Activated gamma-delta T cell (primary cell): ENCODE data around the gene NCF1.
"Not testable (repeated sequence)": the region's sequence is repeated elsewhere in the genome, so short reads cannot be mapped to it uniquely, and the experiment has no call there.

ENCODE experiments used
- DNase-seq: peaks from one replicate; lab custom pipeline; 2025; lab: John Stamatoyannopoulos, UW
- total RNA-seq, 2 donors: gene quantifications; one replicate each; lab custom pipeline; 2026; lab: John Stamatoyannopoulos, UW

The NCF1 gene
- 1.1 to 2.0 reads per million in 2 donors for total RNA-seq

DNA sequence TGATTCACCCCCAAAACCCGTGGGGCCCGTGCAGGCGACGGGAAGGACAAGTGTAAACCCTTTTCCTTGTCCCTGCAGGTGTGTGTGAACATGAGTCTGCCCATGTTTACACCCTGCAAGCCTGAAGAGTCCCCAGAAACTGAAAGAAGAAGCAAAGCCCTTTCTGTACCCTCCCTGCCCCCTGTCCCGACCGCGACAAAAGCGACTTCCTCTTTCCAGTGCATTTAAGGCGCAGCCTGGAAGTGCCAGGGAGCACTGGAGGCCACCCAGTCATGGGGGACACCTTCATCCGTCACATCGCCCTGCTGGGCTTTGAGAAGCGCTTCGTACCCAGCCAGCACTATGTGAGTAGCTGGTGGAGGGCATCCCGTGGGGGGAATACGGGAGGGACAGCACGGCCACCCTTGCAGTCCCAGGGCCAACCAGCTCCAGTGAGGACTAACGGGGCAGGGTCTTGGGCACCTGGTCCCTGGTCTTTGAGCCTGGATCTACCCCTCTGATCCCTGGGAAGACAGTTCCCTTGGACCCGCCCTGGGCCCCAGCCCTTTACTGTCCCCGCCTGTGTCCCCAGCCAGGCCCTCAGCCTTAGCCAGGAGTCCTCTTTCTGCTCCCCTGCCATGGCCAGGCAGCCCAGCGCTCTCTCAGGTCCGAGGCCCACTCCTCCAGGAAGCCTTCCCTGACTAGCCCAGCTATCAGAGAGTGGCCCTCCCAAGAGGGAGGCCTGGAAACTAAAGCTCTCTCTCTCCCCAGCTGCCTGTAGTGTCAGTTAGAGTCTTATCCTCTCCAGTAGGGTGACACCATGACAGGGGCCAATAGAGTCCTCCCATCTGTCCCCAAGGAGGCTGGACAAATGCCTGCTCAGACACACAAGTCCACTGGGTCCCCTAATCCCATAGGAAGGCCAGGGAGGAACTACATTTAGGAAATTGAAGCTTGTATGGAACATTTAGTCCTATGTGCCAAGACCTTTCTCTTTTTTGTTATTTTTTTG lies at the start of gene NCF1:
Gene NCF1 (plus strand): TSS at position 252 of the 991 bp plus-strand sequence. CDS start 21 bp downstream, at position 273.
- not testable (repeated sequence) for DNase-seq

DNA sequence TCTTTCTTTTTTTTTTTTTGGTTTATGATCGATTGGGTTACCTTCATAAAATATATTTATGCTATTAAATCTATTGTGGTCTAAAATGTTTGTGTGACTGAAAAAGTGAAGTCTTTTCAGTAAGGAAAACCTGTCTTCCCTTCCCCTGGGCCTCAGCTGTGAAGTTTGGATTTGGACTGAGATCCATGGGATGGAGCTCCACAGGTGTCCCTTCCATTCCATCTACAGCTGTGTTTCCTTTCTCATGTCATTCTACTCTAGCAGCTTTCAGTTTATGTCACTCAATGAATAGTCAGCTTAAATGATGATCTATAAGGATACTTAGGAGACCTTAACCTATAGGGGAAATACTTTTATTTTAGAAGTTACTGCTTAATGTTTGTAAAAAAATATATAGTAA lies 48.0 kb upstream of the NCF1 start:
- no peak for DNase-seq

DNA sequence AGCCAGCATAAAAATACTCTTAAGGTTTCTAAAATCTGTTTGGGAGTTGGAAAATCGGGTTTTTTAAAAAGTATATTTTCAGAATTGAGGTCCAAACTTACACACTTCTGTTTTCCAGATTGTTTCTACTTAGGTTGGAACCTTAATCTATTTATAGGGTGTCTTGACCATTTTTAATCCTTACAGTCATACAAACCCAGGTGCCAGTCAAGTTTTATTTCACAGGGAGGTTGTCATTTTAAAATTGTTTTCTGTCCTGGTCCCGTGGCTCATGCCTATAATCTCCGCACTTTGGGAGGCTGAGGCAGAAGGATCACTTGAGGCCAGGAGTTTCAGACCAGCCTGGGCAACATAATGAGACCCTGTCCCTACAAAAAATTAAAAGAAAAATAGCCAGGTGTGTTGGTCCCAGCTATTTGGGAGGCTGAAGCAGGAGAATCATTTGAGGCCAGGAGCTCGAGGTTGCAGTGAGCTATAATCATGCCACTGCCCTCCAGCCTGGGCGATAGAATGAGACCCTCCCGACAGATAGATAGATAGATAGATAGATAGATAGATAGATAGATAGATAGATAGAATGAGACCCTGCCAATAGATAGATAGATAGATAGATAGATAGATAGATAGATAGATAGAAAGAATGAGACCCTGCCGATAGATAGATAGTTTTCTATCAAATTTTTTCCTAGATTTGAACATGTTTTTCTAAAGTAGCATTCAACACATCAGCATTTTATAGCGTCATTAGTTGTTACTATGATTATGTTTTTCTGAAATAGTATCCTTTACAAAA lies 47.3 kb upstream of the NCF1 start:
- DNase-seq, result no peak

- not testable (repeated sequence) for DNase-seq
Observed at GRCh38 chr7:74728686-74729085, 45.1 kb upstream of the NCF1 start.

- DNase-seq, result not testable (repeated sequence)
Observed at GRCh38 chr7:74730186-74730585, 43.6 kb upstream of the NCF1 start.

DNA sequence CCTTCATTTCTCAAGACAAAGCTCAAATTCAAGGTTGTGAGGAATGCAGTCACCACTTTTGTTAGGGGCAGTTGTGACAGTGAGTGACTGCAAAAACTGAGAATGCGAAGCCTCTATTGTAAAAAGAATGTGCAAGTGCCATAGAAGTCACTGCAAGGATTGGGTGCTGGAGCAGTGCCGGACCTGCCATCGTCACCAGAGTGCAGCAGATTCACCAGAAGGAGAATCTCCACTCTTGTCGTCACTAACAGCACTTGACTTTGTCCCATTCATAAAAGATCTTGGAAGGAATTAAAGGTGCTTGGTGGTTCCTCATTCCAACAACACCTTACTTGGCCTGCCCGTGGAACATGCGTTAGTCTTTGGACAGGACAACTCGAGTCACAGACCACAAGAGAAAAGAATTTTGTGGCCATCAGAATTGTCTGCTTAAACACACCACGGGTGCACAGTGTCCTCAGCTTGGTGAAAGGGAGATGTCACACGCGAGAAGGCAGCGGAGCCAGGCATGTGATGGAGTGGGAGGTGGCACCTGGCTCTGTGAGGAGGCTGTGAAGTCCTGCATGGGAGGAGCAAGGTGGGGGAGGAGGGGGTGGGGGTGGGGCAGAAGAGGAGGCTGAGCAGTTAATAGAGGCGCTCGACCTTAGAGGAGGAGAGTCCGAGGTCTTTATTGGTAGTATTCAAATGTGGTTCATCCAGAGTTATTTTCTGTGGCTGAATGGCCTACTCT lies 33.7 kb upstream of the NCF1 start:
- DNase-seq, result not testable (repeated sequence)

DNA sequence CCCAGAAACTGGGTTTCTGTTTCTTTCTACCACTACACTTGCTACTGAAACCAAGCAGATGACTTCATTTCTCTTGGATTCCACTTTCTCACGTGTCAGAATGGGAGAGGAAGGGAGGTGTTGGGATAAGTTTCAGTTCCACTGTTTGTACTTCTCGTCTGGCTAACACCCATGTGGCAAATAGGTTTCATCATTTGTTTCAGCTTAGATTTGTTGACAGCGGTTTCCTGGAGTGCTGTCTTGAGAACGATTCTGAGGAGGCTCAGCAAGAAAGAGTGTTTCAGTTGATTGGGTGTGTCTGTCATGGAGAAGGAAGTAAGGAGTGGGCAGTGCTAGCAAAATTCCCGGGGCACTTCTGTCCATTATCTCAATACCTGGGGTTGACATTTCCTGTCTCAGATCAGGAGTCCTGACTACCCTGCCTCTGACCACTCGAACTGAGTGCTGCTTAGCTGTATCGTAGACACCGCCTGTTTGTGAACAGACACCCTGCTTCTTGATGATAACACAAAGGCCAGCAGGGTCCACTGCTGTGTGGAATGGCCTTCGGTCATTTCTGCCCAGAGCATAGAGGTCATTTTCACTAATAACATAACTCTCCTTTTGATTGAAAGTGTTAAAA lies 29.8 kb upstream of the NCF1 start:
- DNase-seq, result not testable (repeated sequence)

DNA sequence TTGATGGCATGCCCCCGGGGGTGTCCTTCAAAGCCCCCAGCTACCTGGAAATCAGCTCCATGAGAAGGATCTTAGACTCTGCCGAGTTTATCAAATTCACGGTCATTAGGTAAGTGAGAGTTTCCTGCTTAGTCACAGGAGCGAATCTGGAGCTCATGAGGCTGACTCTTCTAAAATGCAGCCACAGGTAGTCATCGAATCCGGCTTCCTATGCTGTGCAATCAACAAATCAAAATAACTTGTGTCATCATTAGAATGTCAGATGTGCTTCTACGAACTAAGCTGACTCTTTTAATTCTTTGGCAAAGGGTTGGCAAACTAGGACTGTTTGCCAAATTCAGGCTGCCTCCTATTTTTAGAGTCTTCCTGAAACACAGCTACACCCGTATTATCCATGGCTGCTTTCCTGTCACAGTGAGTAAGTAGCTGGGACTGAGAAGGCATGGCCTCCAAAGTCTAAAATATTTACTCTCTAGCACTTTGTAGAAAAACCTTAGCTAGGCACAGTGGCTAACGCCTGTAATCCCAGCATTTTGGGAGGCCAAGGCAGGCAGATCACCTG lies 19.8 kb upstream of the NCF1 start:
- not testable (repeated sequence) for DNase-seq

GRCh38 chr7:74756673-74757072 lies 17.1 kb upstream of the NCF1 start:
- not testable (repeated sequence) for DNase-seq

- DNase-seq, result not testable (repeated sequence)
Observed at GRCh38 chr7:74758268-74758667, 15.5 kb upstream of the NCF1 start.

DNA sequence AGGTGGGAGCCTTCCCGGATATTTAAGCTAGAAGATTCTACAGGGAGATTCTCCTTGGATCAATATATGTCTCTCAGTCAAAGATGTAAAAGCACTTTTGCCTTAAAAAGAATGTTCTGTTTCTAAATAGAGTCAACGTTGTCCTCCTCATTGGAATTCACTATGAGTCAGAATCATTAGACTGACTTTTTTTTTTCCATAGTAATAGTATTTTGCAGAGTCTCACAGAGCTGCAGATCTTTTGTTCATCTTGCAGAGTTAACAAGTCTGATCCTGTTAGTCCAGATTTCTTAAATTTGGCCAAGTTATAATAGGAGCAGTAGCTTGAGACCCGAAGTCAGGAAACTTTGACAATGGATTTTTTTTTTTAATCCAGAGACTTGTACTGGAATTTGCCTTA lies 14.8 kb upstream of the NCF1 start:
- not testable (repeated sequence) for DNase-seq

DNA sequence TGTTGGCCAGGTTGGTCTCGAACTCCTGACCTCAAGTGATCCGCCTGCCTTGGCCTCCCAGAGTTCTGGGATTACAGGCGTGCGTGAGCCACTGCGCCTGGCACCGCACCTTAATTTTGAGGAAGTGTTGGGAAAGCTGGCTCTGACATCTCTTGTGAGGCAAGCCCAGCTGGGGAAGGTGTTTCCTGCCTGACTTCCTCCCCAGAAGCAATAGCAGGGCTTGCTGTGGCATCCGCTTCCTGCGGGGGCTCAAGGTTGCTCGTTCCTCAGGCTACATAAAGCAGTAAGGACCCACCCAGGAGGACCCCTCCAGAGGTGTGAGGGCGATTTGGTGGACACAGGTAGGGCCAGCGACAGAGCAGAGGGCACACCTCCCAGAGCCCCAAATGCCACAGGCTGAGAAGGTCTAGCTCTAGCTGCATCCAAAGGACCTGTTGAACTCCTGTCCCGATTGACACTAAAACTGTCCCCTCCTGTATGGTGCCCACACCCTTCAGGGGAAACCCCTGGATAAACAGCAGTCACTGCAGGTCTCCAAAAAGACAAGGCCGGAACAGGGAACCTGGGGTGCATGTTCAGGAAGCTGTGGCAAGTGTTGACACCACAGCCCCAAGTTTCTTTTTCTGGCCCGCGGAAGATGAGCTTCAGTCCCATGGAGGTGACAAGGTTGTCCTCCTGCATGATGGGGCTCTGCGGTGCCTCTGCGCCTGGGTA lies 8.4 kb upstream of the NCF1 start:
- not testable (repeated sequence) for DNase-seq

GRCh38 chr7:74766509-74766908 lies 7.3 kb upstream of the NCF1 start:
- DNase-seq, result not testable (repeated sequence)

GRCh38 chr7:74766991-74767390 lies 6.8 kb upstream of the NCF1 start:
- not testable (repeated sequence) for DNase-seq

- not testable (repeated sequence) for DNase-seq
Observed at GRCh38 chr7:74770062-74770461, 3.7 kb upstream of the NCF1 start.

DNA sequence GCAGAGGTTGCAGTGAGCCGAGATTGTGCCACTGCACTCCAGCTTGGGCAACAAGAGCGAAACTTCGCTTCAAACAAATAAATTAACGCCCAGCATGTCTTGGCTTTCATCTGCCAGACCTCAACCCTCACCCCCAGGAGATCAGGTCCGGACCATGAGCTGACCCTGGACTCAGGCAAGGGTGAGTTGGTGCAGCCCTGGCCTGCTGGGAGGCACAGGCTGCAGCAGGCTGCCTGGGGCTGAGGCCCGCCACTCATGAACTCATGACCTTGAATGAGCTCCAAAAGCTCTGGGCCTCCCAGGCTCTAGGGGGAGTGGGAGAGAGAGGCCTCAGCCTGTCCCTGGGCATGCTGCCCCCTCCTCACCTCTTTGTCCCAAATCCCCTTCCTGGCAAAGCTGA lies 1.7 kb upstream of the NCF1 start:
- not testable (repeated sequence) for DNase-seq

- not testable (repeated sequence) for DNase-seq
Observed at GRCh38 chr7:74775111-74775510, 1.3 kb downstream of the NCF1 start.

GRCh38 chr7:74779053-74779452 lies 5.2 kb downstream of the NCF1 start:
- not testable (repeated sequence) for DNase-seq

DNA sequence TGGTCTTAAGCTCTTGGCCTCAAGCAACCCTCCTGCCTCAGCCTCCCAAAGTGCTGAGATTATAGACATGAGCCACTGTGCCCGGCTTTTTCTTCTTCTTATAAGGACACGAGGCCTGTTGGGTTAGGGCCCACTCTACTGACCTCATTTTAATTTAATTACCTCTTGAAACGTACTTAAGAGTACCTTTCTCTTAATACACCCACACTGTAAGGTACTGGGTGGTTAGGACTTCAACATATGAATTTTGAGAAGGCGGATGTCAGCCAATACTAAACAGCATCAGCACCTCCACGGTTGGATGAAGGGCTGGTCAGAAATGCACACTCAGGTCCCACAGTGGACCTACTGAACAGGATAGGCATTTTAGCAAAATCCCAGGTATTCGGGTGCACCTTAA lies 7.9 kb downstream of the NCF1 start:
- not testable (repeated sequence) for DNase-seq

GRCh38 chr7:74783595-74783994 lies 9.8 kb downstream of the NCF1 start:
- DNase-seq, result not testable (repeated sequence)
